ENCODE data around the gene FAAP20.

- TF ChIP-seq CTCF (IDR thresholded peaks at IDR 0.05; ENCODE audit: poor library complexity) = no peak
- TF ChIP-seq EZH2 (IDR thresholded peaks at IDR 0.05; ENCODE audit: borderline replicate concordance) = no peak
These were observed 44.9 kb upstream of the FAAP20 start for GRCh38 chr1:2239384-2239985.

All from hepatocyte (in vitro differentiated cells).